Measurements from ENCODE around the gene OR6A2.
"Not testable (repeated sequence)": the region's sequence is repeated elsewhere in the genome, so short reads cannot be mapped to it uniquely, and the experiment has no call there.

OR6A2 gene

DNA sequence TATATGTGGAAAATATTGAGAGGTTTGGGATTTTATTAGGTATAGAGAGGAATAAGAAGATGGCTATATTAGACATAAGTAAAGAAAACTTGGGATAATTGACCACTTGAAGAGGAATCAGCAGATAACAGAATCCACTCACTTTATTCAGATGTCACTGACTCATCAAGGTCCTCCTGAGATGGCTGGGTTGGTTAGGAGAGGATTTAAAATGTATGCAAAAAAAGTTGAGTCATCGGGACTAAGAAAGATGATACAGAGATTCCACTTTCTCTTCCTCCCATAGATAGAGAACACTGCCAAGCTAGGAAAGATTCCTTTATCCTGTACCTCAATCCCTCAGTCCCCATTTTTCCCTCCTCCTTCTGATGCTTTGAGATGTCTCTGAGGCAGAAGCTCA, at the start of gene OR6A2:
TSS of gene OR6A2 (minus strand) at position 288 of the 400 bp plus-strand sequence. CDS start 3,981 bp downstream, outside the sequence.
- no peak within 1 kb of the TSS for H3K27ac Mint-ChIP-seq
- no peaks in the 10 kb centered on the region for H3K27me3 Mint-ChIP-seq
- DNase-seq (no peak), ATAC-seq (no peak)
- H3K4me3 Mint-ChIP-seq = no peak within 1 kb of the TSS
- H3K9me3 Mint-ChIP-seq = peaks cover 0 to 14% of the 10 kb centered on the region in 2 donors
- H3K4me1 Mint-ChIP-seq = no peaks in the 10 kb centered on the region

- DNase-seq = no peak
- H3K9me3 Mint-ChIP-seq = peaks cover under 1 to 7% of the 10 kb centered on the region in 2 donors
- ATAC-seq = no peak
- H3K4me1 Mint-ChIP-seq = no peaks in the 10 kb centered on the region
- H3K4me3 Mint-ChIP-seq = no peak within 1 kb of the TSS
- H3K27ac Mint-ChIP-seq = peak within 1 kb of the TSS; percentile 13 to 65
- peaks cover 43% of the 10 kb centered on the region for H3K27me3 Mint-ChIP-seq
Observed at GRCh38 chr11:6845383-6845782, 45.9 kb upstream of the OR6A2 start, which contains the start of gene OR10A5. Gene OR10A5 (plus strand): TSS chr11:6845683. CDS start chr11:6845683, 0 bp downstream.

- H3K4me3 Mint-ChIP-seq = no peak overlapping the region
- peaks cover 43% of the 10 kb centered on the region for H3K27me3 Mint-ChIP-seq
- H3K4me1 Mint-ChIP-seq = no peaks in the 10 kb centered on the region
- H3K9me3 Mint-ChIP-seq = peaks cover 0 to 6% of the 10 kb centered on the region in 2 donors
- no peak overlapping the region for H3K27ac Mint-ChIP-seq
- no peak for DNase-seq
- ATAC-seq = no peak
Observed at GRCh38 chr11:6844356-6844755, 44.9 kb upstream of the OR6A2 start.

GRCh38 chr11:6843670-6844069, 44.2 kb upstream of the OR6A2 start:
- H3K27ac Mint-ChIP-seq = no peak overlapping the region
- H3K4me3 Mint-ChIP-seq = no peak overlapping the region
- H3K4me1 Mint-ChIP-seq = no peaks in the 10 kb centered on the region
- ATAC-seq (no peak), DNase-seq (no peak)
- peaks cover 0 to 6% of the 10 kb centered on the region in 2 donors for H3K9me3 Mint-ChIP-seq
- H3K27me3 Mint-ChIP-seq = peaks cover 43% of the 10 kb centered on the region

DNA sequence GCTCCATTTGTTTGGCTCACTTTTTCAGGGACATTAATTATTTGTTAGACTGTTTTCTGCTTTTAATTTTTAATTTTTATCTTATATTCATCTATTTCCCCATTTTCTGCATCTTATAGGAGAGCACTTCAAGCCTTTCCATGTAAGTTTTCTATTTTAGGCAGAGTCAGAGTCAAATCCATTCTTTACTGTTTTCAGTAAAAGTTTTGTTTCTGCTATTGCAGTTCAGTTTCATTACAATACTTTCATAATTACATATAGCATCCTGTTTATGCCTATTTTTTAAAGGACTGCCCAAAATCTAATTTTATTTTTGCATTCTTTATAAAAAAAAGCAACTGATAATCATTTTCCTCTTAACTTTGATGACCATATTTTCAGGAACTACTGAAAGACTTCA, 42.2 kb upstream of the OR6A2 start:
- H3K9me3 Mint-ChIP-seq = peaks cover 0 to 6% of the 10 kb centered on the region in 2 donors

DNA sequence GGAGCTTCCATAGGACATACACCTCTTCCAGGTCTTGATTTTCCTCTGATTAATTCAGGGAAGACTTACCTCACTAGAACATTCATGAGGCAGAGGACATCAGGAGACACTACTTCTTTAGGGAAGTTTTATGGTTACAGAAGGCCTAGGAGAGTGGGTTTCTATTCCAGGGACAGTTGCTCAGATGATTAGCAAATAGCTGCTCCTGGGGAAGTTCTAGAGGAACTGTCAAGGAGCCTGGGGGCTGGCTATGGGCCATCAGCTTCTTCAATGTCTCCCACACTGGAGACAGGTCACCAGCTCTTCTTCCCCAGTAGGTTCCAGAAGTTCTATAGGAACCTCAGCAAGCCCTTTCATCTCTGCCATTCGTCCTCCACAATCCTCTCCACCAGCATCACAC, 34.5 kb upstream of the OR6A2 start:
- H3K9me3 Mint-ChIP-seq = no peaks in the 10 kb centered on the region
- no peaks in the 10 kb centered on the region for H3K4me1 Mint-ChIP-seq
- no peak for DNase-seq
- H3K27ac Mint-ChIP-seq = no peak overlapping the region
- no peak overlapping the region for H3K4me3 Mint-ChIP-seq
- ATAC-seq = no peak
- peaks cover 16% of the 10 kb centered on the region for H3K27me3 Mint-ChIP-seq

More for the DNA sequence above, 42.2 kb upstream of the OR6A2 start:
- H3K4me1 Mint-ChIP-seq = no peaks in the 10 kb centered on the region
- ATAC-seq (no peak), DNase-seq (no peak)
- no peak overlapping the region for H3K27ac Mint-ChIP-seq
- H3K4me3 Mint-ChIP-seq = no peak overlapping the region
- peaks cover 41% of the 10 kb centered on the region for H3K27me3 Mint-ChIP-seq

- H3K4me3 Mint-ChIP-seq = no peak overlapping the region
- no peaks in the 10 kb centered on the region for H3K4me1 Mint-ChIP-seq
- ATAC-seq (no peak), DNase-seq (no peak)
- no peaks in the 10 kb centered on the region for H3K9me3 Mint-ChIP-seq
- H3K27me3 Mint-ChIP-seq = peaks cover 20% of the 10 kb centered on the region
- H3K27ac Mint-ChIP-seq = no peak overlapping the region
Observed at GRCh38 chr11:6833356-6833755, 33.9 kb upstream of the OR6A2 start.

- DNase-seq (no peak), ATAC-seq (no peak)
- Mint-ChIP-seq H3K4me1 (no peaks in the 10 kb centered on the region), H3K4me3 (no peak overlapping the region), H3K27ac (no peak overlapping the region), H3K9me3 (no peaks in the 10 kb centered on the region), H3K27me3 (peaks cover 20% of the 10 kb centered on the region)
Observed at GRCh38 chr11:6828103-6828502, 28.6 kb upstream of the OR6A2 start.

GRCh38 chr11:6825231-6825744, 25.8 kb upstream of the OR6A2 start:
- ATAC-seq (peak; percentile 46), DNase-seq (no peak)
- Mint-ChIP-seq H3K27me3 (peaks cover 23% of the 10 kb centered on the region), H3K4me3 (no peak overlapping the region), H3K9me3 (peaks cover 0 to 3% of the 10 kb centered on the region in 2 donors), H3K4me1 (no peaks in the 10 kb centered on the region), H3K27ac (no peak overlapping the region)

- Mint-ChIP-seq H3K9me3 (peaks cover 0 to 8% of the 10 kb centered on the region in 2 donors), H3K27ac (no peak overlapping the region), H3K4me3 (no peak overlapping the region), H3K4me1 (no peaks in the 10 kb centered on the region), H3K27me3 (peaks cover 29% of the 10 kb centered on the region)
- no peak for ATAC-seq
- no peak for DNase-seq
Observed at GRCh38 chr11:6824136-6824823, 24.8 kb upstream of the OR6A2 start.

- H3K27me3 Mint-ChIP-seq = peaks cover 17% of the 10 kb centered on the region
- peaks cover 0 to 8% of the 10 kb centered on the region in 2 donors for H3K9me3 Mint-ChIP-seq
- no peaks in the 10 kb centered on the region for H3K4me1 Mint-ChIP-seq
- DNase-seq = no peak
- H3K27ac Mint-ChIP-seq = no peak overlapping the region
- H3K4me3 Mint-ChIP-seq = no peak overlapping the region
- ATAC-seq = no peak
Observed at GRCh38 chr11:6818967-6819366, 19.5 kb upstream of the OR6A2 start.

DNA sequence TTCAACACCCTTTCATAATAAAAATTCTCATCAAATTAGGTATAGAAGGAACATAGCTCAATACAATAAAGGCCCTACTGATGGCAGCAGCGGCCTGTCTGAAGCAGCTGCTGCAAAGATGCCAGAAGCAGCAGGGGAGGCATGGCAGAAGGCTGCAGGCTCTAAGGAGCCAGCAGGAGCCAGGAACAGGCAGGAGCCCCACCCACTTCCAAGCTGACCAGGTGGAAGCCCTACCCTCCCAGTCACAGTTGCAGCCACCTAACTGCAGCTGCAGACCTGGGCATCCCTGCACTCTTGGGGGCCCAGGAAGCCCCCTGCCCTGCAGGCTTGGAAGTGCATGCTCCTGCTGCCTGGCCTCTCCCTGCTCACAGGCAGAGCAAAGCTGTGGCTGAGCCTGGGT, 18.2 kb upstream of the OR6A2 start:
- H3K4me3 Mint-ChIP-seq = no peak overlapping the region
- no peak overlapping the region for H3K27ac Mint-ChIP-seq
- peaks cover 18% of the 10 kb centered on the region for H3K27me3 Mint-ChIP-seq
- DNase-seq (no peak), ATAC-seq (no peak)
- H3K9me3 Mint-ChIP-seq = peaks cover 0 to 8% of the 10 kb centered on the region in 2 donors
- H3K4me1 Mint-ChIP-seq = no peaks in the 10 kb centered on the region

GRCh38 chr11:6813656-6814055, 14.2 kb upstream of the OR6A2 start:
- Mint-ChIP-seq H3K9me3 (no peaks in the 10 kb centered on the region), H3K27ac (no peak overlapping the region), H3K4me1 (no peaks in the 10 kb centered on the region), H3K4me3 (no peak overlapping the region), H3K27me3 (peaks cover 32% of the 10 kb centered on the region)
- DNase-seq (no peak), ATAC-seq (no peak)

GRCh38 chr11:6812390-6813005, 13.0 kb upstream of the OR6A2 start:
- Mint-ChIP-seq H3K27ac (no peak overlapping the region), H3K4me3 (no peak overlapping the region), H3K9me3 (no peaks in the 10 kb centered on the region), H3K27me3 (peaks cover 44% of the 10 kb centered on the region), H3K4me1 (no peaks in the 10 kb centered on the region)
- peak; percentile 83 for ATAC-seq
- DNase-seq = peak; percentile 37 to 48

DNA sequence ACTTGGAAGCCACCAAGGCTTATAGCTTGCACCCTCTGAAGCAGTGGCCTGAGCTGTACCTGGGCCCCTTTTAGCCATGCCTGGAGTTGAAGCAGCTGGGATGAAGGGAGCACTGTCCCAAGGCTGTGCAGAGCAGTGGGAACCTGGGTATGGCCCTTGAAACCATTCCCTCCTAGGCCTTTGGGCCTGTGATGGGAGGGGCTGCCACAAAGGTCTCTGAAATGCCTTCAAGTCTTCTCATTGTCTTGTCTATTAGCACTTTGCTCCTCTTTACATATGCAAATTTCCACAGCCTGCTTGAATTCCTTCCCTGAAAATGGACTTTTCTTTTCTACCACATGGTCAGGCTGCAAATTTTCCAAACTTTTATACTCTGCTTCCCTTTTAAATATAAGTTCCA, 1.6 kb upstream of the OR6A2 start:
- H3K9me3 Mint-ChIP-seq = peaks cover 0 to 14% of the 10 kb centered on the region in 2 donors
- not testable (repeated sequence) for H3K27ac Mint-ChIP-seq

DNA sequence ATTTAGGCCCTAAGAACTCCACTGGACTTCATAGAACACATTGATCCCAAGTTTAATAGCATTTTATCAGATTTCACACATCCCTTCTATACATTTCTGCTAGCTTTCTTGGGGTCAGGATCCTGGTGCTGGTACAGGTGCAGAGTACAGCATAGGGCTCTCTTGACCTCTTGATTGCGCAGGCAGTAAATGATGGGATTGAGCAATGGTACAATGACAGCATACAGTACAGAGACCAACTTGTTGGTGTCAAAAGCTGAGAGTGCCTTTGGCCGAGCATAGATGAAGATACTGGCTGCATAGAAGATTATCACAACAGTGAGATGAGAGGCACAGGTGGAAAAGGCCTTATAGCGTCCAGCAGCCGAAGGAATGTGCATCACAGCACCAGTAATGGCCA, 4.8 kb downstream of the OR6A2 start:
- ATAC-seq = no peak
- Mint-ChIP-seq H3K9me3 (no peaks in the 10 kb centered on the region), H3K4me1 (no peaks in the 10 kb centered on the region), H3K4me3 (no peak overlapping the region), H3K27ac (no peak overlapping the region), H3K27me3 (no peaks in the 10 kb centered on the region)
- no peak for DNase-seq

More for the DNA sequence above, 1.6 kb upstream of the OR6A2 start:
- DNase-seq, H3K4me1 Mint-ChIP-seq, ATAC-seq, H3K4me3 Mint-ChIP-seq, H3K27me3 Mint-ChIP-seq: not testable (repeated sequence)

Measured in stimulated activated naive CD8-positive, alpha-beta T cell treated with anti-CD3 and anti-CD28 coated beads, Interleukin-15, amount 100 ng/mL, for 72 hours (primary cell).